ENCODE measurements around the gene NCBP3.

GRCh38 chr17:3762922-3763776 is 82.9 kb downstream of the NCBP3 start:
- no peak for TF ChIP-seq CTCF (IDR thresholded peaks at IDR 0.05; ENCODE audit: low read length)
- no peak for TF ChIP-seq EZH2 (IDR thresholded peaks at IDR 0.05; ENCODE audit: borderline replicate concordance, low read length)

Data from OCI-LY1 (cell line).